H9 (cell line): ENCODE data around the gene VNN1. TPM values are rescaled to one million over a fixed set of nuclear protein-coding genes. Genes with fewer than 3 reads are reported as not detected.

Experiments
- DNase-seq: peaks from one replicate; pipeline ENCODE4 v3.0.0-alpha.2; 2017
- H2AFZ ChIP-seq: one replicate; pipeline ENCODE4 v1.6.1; 2013; ENCODE audit warnings: mild to moderate bottlenecking, low read length, control low read depth, moderate library complexity
- H2AK5ac ChIP-seq: 2 replicates; pipeline ENCODE4 v1.6.1; 2013; ENCODE audit warnings: low read length, control low read depth, mixed read lengths; ENCODE audit not compliant: insufficient read length
- H2BK120ac ChIP-seq: one replicate; pipeline ENCODE4 v1.6.1; 2013; ENCODE audit warnings: low read depth, mild to moderate bottlenecking, low read length, control low read depth, inconsistent platforms; ENCODE audit not compliant: poor library complexity, severe bottlenecking
- H2BK12ac ChIP-seq: 2 replicates; pipeline ENCODE4 v1.6.1; 2013; ENCODE audit warnings: low read length, control low read depth, mixed read lengths, low read depth; ENCODE audit not compliant: insufficient read length
- H2BK15ac ChIP-seq: 2 replicates; pipeline ENCODE4 v1.6.1; 2013; ENCODE audit warnings: low read depth, low read length, control low read depth
- H2BK20ac ChIP-seq: one replicate; pipeline ENCODE4 v1.6.1; 2013; ENCODE audit warnings: low read depth, mild to moderate bottlenecking, low read length, control low read depth, inconsistent platforms; ENCODE audit not compliant: poor library complexity, severe bottlenecking
- H2BK5ac ChIP-seq: 2 replicates; pipeline ENCODE4 v1.6.1; 2013; ENCODE audit warnings: low read length, control low read depth, mixed read lengths; ENCODE audit not compliant: insufficient read length
- H3K14ac ChIP-seq: 2 replicates; pipeline ENCODE4 v1.6.1; 2013; ENCODE audit warnings: low read length, control low read depth; ENCODE audit not compliant: insufficient read depth
- H3K18ac ChIP-seq: 2 replicates; pipeline ENCODE4 v1.6.1; 2013; ENCODE audit warnings: low read depth, mild to moderate bottlenecking, mixed read lengths, low read length, control low read depth; ENCODE audit not compliant: insufficient read length
- H3K23ac ChIP-seq: 2 replicates; pipeline ENCODE4 v1.6.1; 2013; ENCODE audit warnings: low read length, control low read depth, mixed read lengths, low read depth; ENCODE audit not compliant: insufficient read length
- H3K23me2 ChIP-seq: 2 replicates; pipeline ENCODE4 v1.6.1; 2013; ENCODE audit warnings: low read depth, mild to moderate bottlenecking, mixed read lengths, low read length, control low read depth; ENCODE audit not compliant: insufficient read length, poor library complexity, severe bottlenecking
- H3K27ac ChIP-seq: 2 replicates; pipeline ENCODE4 v1.5.1; 2013; ENCODE audit warnings: low read length, control low read depth, mixed read lengths, low read depth; ENCODE audit not compliant: insufficient read length
- H3K27me3 ChIP-seq: 2 replicates; pipeline ENCODE4 v1.6.1; 2013; ENCODE audit warnings: low read length, control low read depth, inconsistent platforms; ENCODE audit not compliant: insufficient read depth
- H3K4ac ChIP-seq: 2 replicates; pipeline ENCODE4 v1.6.1; 2013; ENCODE audit warnings: low read depth, mild to moderate bottlenecking, control low read depth, inconsistent platforms, low read length, moderate library complexity
- H3K4me1 ChIP-seq: 2 replicates; pipeline ENCODE4 v1.6.1; 2013; ENCODE audit warnings: low read length, control low read depth, inconsistent platforms; ENCODE audit not compliant: insufficient read depth
- H3K4me2 ChIP-seq: 2 replicates; pipeline ENCODE4 v1.6.1; 2013; ENCODE audit warnings: low read length, control low read depth, mixed read lengths; ENCODE audit not compliant: insufficient read length, insufficient read depth
- H3K56ac ChIP-seq: 2 replicates; pipeline ENCODE4 v1.6.1; 2013; ENCODE audit warnings: low read depth, mild to moderate bottlenecking, mixed read lengths, low read length, control low read depth; ENCODE audit not compliant: insufficient read length
- H3K79me1 ChIP-seq: 2 replicates; pipeline ENCODE4 v1.6.1; 2013; ENCODE audit warnings: low read depth, mild to moderate bottlenecking, moderate library complexity, low read length, control low read depth, inconsistent platforms; ENCODE audit not compliant: insufficient read depth, poor library complexity, severe bottlenecking
- H3K79me2 ChIP-seq: 2 replicates; pipeline ENCODE4 v1.6.1; 2013; ENCODE audit warnings: low read length, control low read depth, inconsistent platforms; ENCODE audit not compliant: insufficient read depth
- H3K9ac ChIP-seq: 2 replicates; pipeline ENCODE4 v1.6.1; 2013; ENCODE audit warnings: low read length, control low read depth, mixed read lengths; ENCODE audit not compliant: insufficient read length; ENCODE audit errors: extremely low read depth
- H3K9me3 ChIP-seq: one replicate; pipeline ENCODE4 v1.6.1; 2013; ENCODE audit warnings: low read depth, low read length, inconsistent platforms; ENCODE audit not compliant: control insufficient read depth
- H3T11ph ChIP-seq: one replicate; pipeline ENCODE4 v1.6.1; 2013; ENCODE audit warnings: mild to moderate bottlenecking, low read length, control low read depth, inconsistent platforms
- H4K20me1 ChIP-seq: one replicate; pipeline ENCODE4 v1.6.1; 2013; ENCODE audit not compliant: control insufficient read depth, insufficient read length, insufficient read depth
- H4K5ac ChIP-seq: 2 replicates; pipeline ENCODE4 v1.6.1; 2013; ENCODE audit warnings: low read depth, mild to moderate bottlenecking, mixed read lengths, low read length, control low read depth; ENCODE audit not compliant: insufficient read length
- H4K8ac ChIP-seq: replicated peaks from 2 replicates; pipeline ENCODE4 v1.6.1; 2013; ENCODE audit warnings: low read length, control low read depth, mixed read lengths, low read depth; ENCODE audit not compliant: insufficient read length
- H4K91ac ChIP-seq: 2 replicates; pipeline ENCODE4 v1.6.1; 2013; ENCODE audit warnings: low read depth, mild to moderate bottlenecking, moderate library complexity, mixed read lengths, low read length, control low read depth; ENCODE audit not compliant: insufficient read length
- H3K27ac Mint-ChIP-seq, 3 experiments: 2 replicates in 2 of 3; 3 replicates in 1 of 3; pipeline ENCODE4 v1.8.0; 2020 to 2021; ENCODE audit warnings: mixed read lengths in 3 of 3, mild to moderate bottlenecking in 1 of 3, moderate library complexity in 1 of 3
- H3K27me3 Mint-ChIP-seq: 2 replicates; pipeline ENCODE4 v1.8.0; 2021; ENCODE audit warnings: low read depth, mild to moderate bottlenecking, moderate library complexity, mixed read lengths
- H3K36me3 Mint-ChIP-seq, 3 experiments: 2 replicates in 2 of 3; 3 replicates in 1 of 3; pipeline ENCODE4 v1.8.0; 2020 to 2021; ENCODE audit warnings: low read depth in 3 of 3, mixed read lengths in 3 of 3; ENCODE audit not compliant: insufficient read depth in 1 of 3
- H3K4me1 Mint-ChIP-seq, 2 experiments: 2 replicates each; pipeline ENCODE4 v1.8.0; 2020; ENCODE audit warnings: mixed read lengths in 2 of 2
- H3K4me3 Mint-ChIP-seq, 2 experiments: 2 replicates in 1 of 2; 3 replicates in 1 of 2; pipeline ENCODE4 v1.8.0; 2020 to 2021; ENCODE audit warnings: mild to moderate bottlenecking in 2 of 2, mixed read lengths in 2 of 2, moderate library complexity in 1 of 2
- H3K9me3 Mint-ChIP-seq, 2 experiments: 2 replicates in 1 of 2; 3 replicates in 1 of 2; pipeline ENCODE4 v1.8.0; 2020; ENCODE audit warnings: mild to moderate bottlenecking in 2 of 2, mixed read lengths in 2 of 2, moderate library complexity in 1 of 2
- CTCF ChIP-seq: fragments of 200-600 bp; sonication (generic); conservative IDR thresholded peaks from 3 replicates; pipeline ENCODE4 v1.8.0; 2021; ENCODE audit warnings: antibody characterized with exemption, mild to moderate bottlenecking
- WGBS: extraction: QIAGEN DNeasy Blood & Tissue Kit; methylation state at CpG from one replicate; pipeline ENCODE4 v1.1.7; 2013; ENCODE audit warnings: missing lambda C conversion rate, low lambda C conversion rate, mixed read lengths; ENCODE audit not compliant: insufficient read length; ENCODE audit errors: extremely low coverage; 5-methylcytosine and 5-hydroxymethylcytosine counted together
- total RNA-seq: library from RNA; stranded (reverse); gene quantifications from 2 replicates; pipeline ENCODE4 v1.2.1, GENCODE V29; 2021

The VNN1 gene
- total RNA-seq, 1 experiment from 2014 or later: not detected

- Histone ChIP-seq H3K56ac (no peak overlapping the region), H3K4me1 (no peaks in the 10 kb centered on the region), H2BK12ac (no peak overlapping the region), H3K14ac (no peak overlapping the region), H3K23ac (no peak overlapping the region), H4K5ac (no peak overlapping the region), H2BK20ac (no peak overlapping the region), H3K9ac (no peak overlapping the region), H3T11ph (no peak overlapping the region), H4K8ac (no peak overlapping the region), H3K27ac (no peak overlapping the region), H2BK15ac (no peak overlapping the region), H2AFZ (no peak overlapping the region), H3K79me1 (no peaks in the 10 kb centered on the region), H2AK5ac (no peak overlapping the region), H2BK120ac (no peak overlapping the region), H3K18ac (no peak overlapping the region), H3K27me3 (no peaks in the 10 kb centered on the region), H3K9me3 (no peaks in the 10 kb centered on the region), H3K4me2 (no peak overlapping the region), H4K91ac (no peak overlapping the region), H3K4ac (no peak overlapping the region), H2BK5ac (no peak overlapping the region), H4K20me1 (no peaks in the 10 kb centered on the region), H3K79me2 (no peaks in the 10 kb centered on the region), H3K23me2 (no peaks in the 10 kb centered on the region)
- Mint-ChIP-seq H3K4me3 (no peak overlapping the region), H3K27ac (no peak overlapping the region), H3K9me3 (no peaks in the 10 kb centered on the region), H3K36me3 (no peaks in the 10 kb centered on the region), H3K27me3 (no peaks in the 10 kb centered on the region; the same call in 1 of the 2 replicates), H3K4me1 (no peaks in the 10 kb centered on the region)
- no peak for TF ChIP-seq CTCF
- DNase-seq: no peak
- no CpG with 5 or more reads among the region's 1 CpG for WGBS
These were observed 22.4 kb upstream of the VNN1 start for GRCh38 chr6:132736239-132736638.
